GM12874 (cell line): ENCODE measurements around the gene PRKAA2.

Experiments
- CTCF ChIP-seq: IDR thresholded peaks from 2 replicates; pipeline ENCODE4 v1.5.1; 2011; ENCODE audit warnings: low read depth, mild to moderate bottlenecking, control low read depth, low read length, moderate library complexity; ENCODE audit not compliant: insufficient read depth

Gene PRKAA2

GRCh38 chr1:56631901-56632300 is 13.2 kb upstream of the PRKAA2 start:
- TF ChIP-seq CTCF, result no peak

GRCh38 chr1:56634981-56635380 is 10.1 kb upstream of the PRKAA2 start:
- no peak for TF ChIP-seq CTCF

GRCh38 chr1:56638248-56638647 is 6.9 kb upstream of the PRKAA2 start:
- TF ChIP-seq CTCF, result no peak

GRCh38 chr1:56639211-56639610 is 5.9 kb upstream of the PRKAA2 start:
- no peak for TF ChIP-seq CTCF

- TF ChIP-seq CTCF, result no peak
Measured at GRCh38 chr1:56643661-56644060, 1.5 kb upstream of the PRKAA2 start.

GRCh38 chr1:56644064-56644918 is 823 bp upstream of the PRKAA2 start:
- TF ChIP-seq CTCF, result no peak

- no peak for TF ChIP-seq CTCF
Measured at GRCh38 chr1:56645677-56646305, 677 bp downstream of the PRKAA2 start.
